ENCODE results near the gene CIRBP. TPM values are rescaled to one million over a fixed set of nuclear protein-coding genes. Genes with fewer than 3 reads are reported as not detected.

CIRBP gene
- total and polyA plus RNA-seq, 2 of the 13 experiments (the other 11 are each of a cell fraction or from before 2014, with no cell fraction given), result 133 to 140 TPM

DNA sequence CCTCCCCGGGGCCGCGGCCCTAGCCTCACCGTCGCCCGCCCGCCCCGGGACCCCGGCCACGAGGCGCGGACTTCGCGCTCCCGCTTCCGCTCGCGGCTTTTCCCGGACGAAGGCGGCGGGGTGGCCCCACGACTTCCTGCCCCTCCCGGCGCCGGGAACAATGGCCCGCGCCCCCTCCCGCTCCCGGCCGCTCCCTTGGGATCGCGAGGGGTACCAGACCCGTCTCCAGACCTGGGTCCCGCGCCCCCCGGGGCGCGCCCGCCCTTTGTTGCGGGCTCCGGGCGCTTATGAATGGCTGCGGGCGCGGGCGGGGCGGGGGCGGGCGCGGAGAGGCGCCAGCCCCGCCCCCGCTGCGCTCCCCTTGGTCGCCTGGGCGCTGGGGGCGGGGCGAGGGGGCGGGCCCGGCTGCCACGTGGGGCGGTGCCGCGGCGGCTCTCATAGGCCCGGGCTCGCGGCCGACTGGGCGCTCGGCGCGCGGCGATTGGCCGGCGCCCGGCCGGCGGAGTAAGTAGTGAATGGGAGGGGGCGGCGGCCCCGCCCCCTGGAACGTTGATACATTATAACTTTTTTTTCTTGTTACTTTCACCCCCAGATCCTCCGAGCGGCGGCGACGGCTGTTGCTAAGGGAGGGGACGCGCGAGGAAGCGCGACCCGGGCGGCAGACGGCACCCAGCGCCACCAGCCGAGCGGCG, 19.7 kb upstream of the CIRBP start (continued):
- TF ChIP-seq, protein P1, sequence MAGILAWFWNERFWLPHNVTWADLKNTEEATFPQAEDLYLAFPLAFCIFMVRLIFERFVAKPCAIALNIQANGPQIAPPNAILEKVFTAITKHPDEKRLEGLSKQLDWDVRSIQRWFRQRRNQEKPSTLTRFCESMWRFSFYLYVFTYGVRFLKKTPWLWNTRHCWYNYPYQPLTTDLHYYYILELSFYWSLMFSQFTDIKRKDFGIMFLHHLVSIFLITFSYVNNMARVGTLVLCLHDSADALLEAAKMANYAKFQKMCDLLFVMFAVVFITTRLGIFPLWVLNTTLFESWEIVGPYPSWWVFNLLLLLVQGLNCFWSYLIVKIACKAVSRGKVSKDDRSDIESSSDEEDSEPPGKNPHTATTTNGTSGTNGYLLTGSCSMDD (CRISPR knock-in tag; IDR thresholded peaks at IDR 0.05), result no peak
- no peak for TF ChIP-seq MEF2D (CRISPR knock-in tag; IDR thresholded peaks at IDR 0.05)
- TF ChIP-seq, protein P2, sequence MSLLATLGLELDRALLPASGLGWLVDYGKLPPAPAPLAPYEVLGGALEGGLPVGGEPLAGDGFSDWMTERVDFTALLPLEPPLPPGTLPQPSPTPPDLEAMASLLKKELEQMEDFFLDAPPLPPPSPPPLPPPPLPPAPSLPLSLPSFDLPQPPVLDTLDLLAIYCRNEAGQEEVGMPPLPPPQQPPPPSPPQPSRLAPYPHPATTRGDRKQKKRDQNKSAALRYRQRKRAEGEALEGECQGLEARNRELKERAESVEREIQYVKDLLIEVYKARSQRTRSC (CRISPR knock-in tag; IDR thresholded peaks at IDR 0.05; ENCODE audit: low read depth), result no peak
- no peak for TF ChIP-seq ZFP1 (CRISPR knock-in tag; IDR thresholded peaks at IDR 0.05)
- TF ChIP-seq SSRP1 (CRISPR knock-in tag; IDR thresholded peaks at IDR 0.05), result no peak
- TF ChIP-seq IRF1 (CRISPR knock-in tag; IDR thresholded peaks at IDR 0.05; ENCODE audit: low read depth), result no peak
- TF ChIP-seq MZF1 (CRISPR knock-in tag; IDR thresholded peaks at IDR 0.05; ENCODE audit: borderline replicate concordance), result no peak
- TF ChIP-seq SIX4 (CRISPR knock-in tag; IDR thresholded peaks at IDR 0.05), result no peak
- peak; percentile 62 for TF ChIP-seq NFYB (CRISPR knock-in tag; IDR thresholded peaks at IDR 0.05)
- TF ChIP-seq ZNF563 (CRISPR knock-in tag; IDR thresholded peaks at IDR 0.05), result peak; percentile 54; the same call in 1 of the 2 replicates
- TF ChIP-seq ZNF746 (CRISPR knock-in tag; IDR thresholded peaks at IDR 0.05), result 0 out of 2 replicates have a peak, but pooled peaks have one; percentile 40
- no peak for TF ChIP-seq ZNF335 (CRISPR knock-in tag; IDR thresholded peaks at IDR 0.05)
- no peak for TF ChIP-seq ZNF253 (CRISPR knock-in tag; IDR thresholded peaks at IDR 0.05; ENCODE audit: borderline replicate concordance)
- TF ChIP-seq MXD1 (CRISPR knock-in tag; IDR thresholded peaks at IDR 0.05), result peak; percentile 27; the same call in 1 of the 2 replicates
- 0 out of 2 replicates have a peak, but pooled peaks have one; percentile 13 for TF ChIP-seq ARID3A (IDR thresholded peaks at IDR 0.05; ENCODE audit: low read depth, low read length)
- TF ChIP-seq SMC3 (IDR thresholded peaks at IDR 0.05; ENCODE audit: low read length), result no peak
- peak; percentile 15 for TF ChIP-seq TAF15 (IDR thresholded peaks at IDR 0.05; ENCODE audit: low read depth, low read length, poor library complexity, severe bottlenecking)
- TF ChIP-seq ZNF33B (CRISPR knock-in tag; IDR thresholded peaks at IDR 0.05), result no peak
- TF ChIP-seq HNRNPUL1 (IDR thresholded peaks at IDR 0.05; ENCODE audit: low read depth, low read length), result no peak
- no peak for TF ChIP-seq PRMT3 (CRISPR knock-in tag; IDR thresholded peaks at IDR 0.05; ENCODE audit: borderline replicate concordance, low read depth)
- no peak for TF ChIP-seq ZNF607 (CRISPR knock-in tag; IDR thresholded peaks at IDR 0.05; ENCODE audit: borderline replicate concordance)
- no peak; the same call in 1 of the 2 replicates for TF ChIP-seq ZSCAN20 (CRISPR knock-in tag; IDR thresholded peaks at IDR 0.05; ENCODE audit: borderline replicate concordance)
- no peak for TF ChIP-seq NPAS2 (CRISPR knock-in tag; IDR thresholded peaks at IDR 0.05; ENCODE audit: borderline replicate concordance)
- no peak for TF ChIP-seq SMAD3 (CRISPR knock-in tag; IDR thresholded peaks at IDR 0.05)
- no peak for TF ChIP-seq DNMT1 (CRISPR knock-in tag; IDR thresholded peaks at IDR 0.05)
- TF ChIP-seq RXRB (CRISPR knock-in tag; IDR thresholded peaks at IDR 0.05; ENCODE audit: borderline replicate concordance), result peak; percentile 8; the same call in 1 of the 2 replicates

All from HepG2 (cell line).